Left kidney (tissue), 2 donors: Measurements from ENCODE around the gene NACC2. TPM values are rescaled to one million over a fixed set of nuclear protein-coding genes. Genes with fewer than 3 reads are reported as not detected.
"Not testable (repeated sequence)": the region's sequence is repeated elsewhere in the genome, so short reads cannot be mapped to it uniquely, and the experiment has no call there.

Experiments
- DNase-seq: peaks from one replicate; pipeline ENCODE4 v3.0.0-alpha.2; 2013
- polyA plus RNA-seq: library from polyadenylated mRNA; unstranded; fragments of 120-200 nt; gene quantifications from one replicate; pipeline ENCODE4 v1.2.1, GENCODE V29; 2013; ENCODE audit not compliant: insufficient read length

The NACC2 gene
- polyA plus RNA-seq, 1 donor: 7.0 TPM

- DNase-seq: no peak
Observed at GRCh38 chr9:135979547-135980166, 115.4 kb downstream of the NACC2 start.

- no peak for DNase-seq
Observed at GRCh38 chr9:135978642-135979546, 116.2 kb downstream of the NACC2 start.

- DNase-seq: no peak
Observed at GRCh38 chr9:135976944-135977343, 118.1 kb downstream of the NACC2 start.

- DNase-seq: no peak
Observed at GRCh38 chr9:135976531-135976930, 118.6 kb downstream of the NACC2 start.

GRCh38 chr9:135975834-135976233 lies 119.3 kb downstream of the NACC2 start:
- DNase-seq: no peak

GRCh38 chr9:135974220-135974573 lies 120.9 kb downstream of the NACC2 start:
- DNase-seq: no peak

GRCh38 chr9:135973277-135974219 lies 121.5 kb downstream of the NACC2 start:
- DNase-seq: no peak

- peak; percentile 86 for DNase-seq
Observed at GRCh38 chr9:135971892-135972291, 123.2 kb downstream of the NACC2 start.

- no peak for DNase-seq
Observed at GRCh38 chr9:135971111-135971766, 123.8 kb downstream of the NACC2 start.

- DNase-seq: no peak
Observed at GRCh38 chr9:135970128-135970815, 124.8 kb downstream of the NACC2 start.

GRCh38 chr9:135969064-135969683 lies 125.9 kb downstream of the NACC2 start:
- no peak for DNase-seq

- DNase-seq: no peak
Observed at GRCh38 chr9:135968601-135969000, 126.5 kb downstream of the NACC2 start.

- DNase-seq: no peak
Observed at GRCh38 chr9:135968083-135968476, 127.0 kb downstream of the NACC2 start.

- not testable (repeated sequence) for DNase-seq
Observed at GRCh38 chr9:135966916-135967260, 128.2 kb downstream of the NACC2 start.

- no peak for DNase-seq
Observed at GRCh38 chr9:135965124-135965756, 129.8 kb downstream of the NACC2 start.

- no peak for DNase-seq
Observed at GRCh38 chr9:135963938-135964337, 131.2 kb downstream of the NACC2 start.

GRCh38 chr9:135963338-135963737 lies 131.8 kb downstream of the NACC2 start:
- DNase-seq: no peak

- DNase-seq: no peak
Observed at GRCh38 chr9:135962696-135963307, 132.3 kb downstream of the NACC2 start.

- DNase-seq: no peak
Observed at GRCh38 chr9:135961811-135962695, 133.0 kb downstream of the NACC2 start.
